ENCODE results near the gene PLEKHB2.
"Not testable (repeated sequence)": the region's sequence is repeated elsewhere in the genome, so short reads cannot be mapped to it uniquely, and the experiment has no call there.

PLEKHB2 gene

DNA sequence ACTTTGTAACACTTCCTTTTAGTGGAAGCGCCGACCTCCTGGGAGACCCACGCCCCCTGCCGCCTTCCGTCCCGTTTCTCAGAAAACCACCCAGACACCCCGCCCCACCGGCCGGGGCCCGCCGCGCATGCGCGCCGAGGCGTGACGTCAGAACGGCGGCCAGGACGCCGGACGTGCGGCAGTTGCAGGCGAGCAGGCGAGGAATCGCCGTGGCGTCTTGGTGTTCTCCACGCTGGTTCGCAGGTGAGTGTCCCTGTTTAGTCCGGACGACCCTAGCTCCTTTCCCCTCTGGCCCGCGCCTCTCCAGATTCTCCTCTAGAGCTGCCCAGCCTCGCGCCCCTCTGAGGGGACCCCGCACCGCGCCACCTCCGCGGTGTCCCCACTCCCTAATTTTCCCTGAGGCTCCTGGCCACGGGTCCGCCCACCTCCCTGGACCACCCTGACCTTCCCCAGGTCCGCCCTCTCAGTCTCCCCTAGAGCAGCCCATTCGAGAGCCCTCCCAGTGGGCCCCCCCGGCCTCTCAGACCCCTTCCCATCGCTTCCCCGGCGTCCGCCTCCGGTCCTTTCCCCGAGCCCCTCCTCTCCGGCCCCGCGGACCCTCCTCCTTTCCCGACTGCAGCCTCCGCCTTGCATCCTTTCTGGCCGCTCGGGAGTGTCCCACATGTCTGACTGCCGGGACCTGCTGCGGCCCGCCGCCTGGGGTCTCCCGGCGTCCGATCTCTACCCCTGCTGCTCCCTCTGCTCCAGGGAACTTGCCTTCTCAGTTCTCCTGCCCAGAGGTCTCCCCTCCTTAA, at the start of gene PLEKHB2:
Gene PLEKHB2 (plus strand): TSS at position 181 of the 794 bp plus-strand sequence. CDS start 15,606 bp downstream, outside the sequence.
- peak; percentile 91 for DNase-seq (ENCODE audit: low spot score)

DNA sequence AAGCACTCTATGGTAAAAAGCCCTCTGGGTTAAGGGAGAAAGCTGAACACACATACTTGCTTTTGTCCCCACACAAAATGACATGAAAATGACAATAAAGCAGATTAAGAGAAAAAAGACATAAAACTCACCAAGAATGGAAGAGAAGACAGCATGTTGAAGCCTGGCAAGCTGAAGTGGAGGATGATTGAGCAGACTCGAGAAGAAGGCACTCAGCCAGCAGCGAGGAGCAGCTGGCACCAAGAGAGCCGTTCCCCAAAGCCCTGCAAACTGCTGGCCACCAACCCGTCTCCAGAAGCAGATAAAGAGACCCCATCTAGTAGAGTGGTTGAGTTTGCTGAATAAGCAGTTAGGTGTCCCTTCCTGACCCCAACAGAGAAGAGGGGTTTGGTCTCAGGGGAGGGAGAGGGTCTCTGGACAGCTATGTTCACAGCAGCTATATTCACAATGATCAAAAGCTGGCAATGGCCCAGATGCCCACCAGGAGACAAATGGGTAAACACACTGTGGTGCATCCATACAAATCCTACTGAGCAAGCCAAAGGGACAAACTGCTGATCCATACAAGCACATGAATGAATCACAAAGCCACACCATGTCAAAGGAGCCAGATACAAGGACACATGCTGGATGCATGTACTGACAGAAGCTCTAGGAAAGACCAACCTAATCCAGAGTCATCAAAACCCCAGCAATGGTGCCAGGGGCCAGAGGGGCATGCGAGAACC, 48.8 kb upstream of the PLEKHB2 start:
- no peak for DNase-seq (ENCODE audit: low spot score)

- DNase-seq (ENCODE audit: low spot score): no peak
Observed at GRCh38 chr2:131056932-131057287, 48.2 kb upstream of the PLEKHB2 start.

DNA sequence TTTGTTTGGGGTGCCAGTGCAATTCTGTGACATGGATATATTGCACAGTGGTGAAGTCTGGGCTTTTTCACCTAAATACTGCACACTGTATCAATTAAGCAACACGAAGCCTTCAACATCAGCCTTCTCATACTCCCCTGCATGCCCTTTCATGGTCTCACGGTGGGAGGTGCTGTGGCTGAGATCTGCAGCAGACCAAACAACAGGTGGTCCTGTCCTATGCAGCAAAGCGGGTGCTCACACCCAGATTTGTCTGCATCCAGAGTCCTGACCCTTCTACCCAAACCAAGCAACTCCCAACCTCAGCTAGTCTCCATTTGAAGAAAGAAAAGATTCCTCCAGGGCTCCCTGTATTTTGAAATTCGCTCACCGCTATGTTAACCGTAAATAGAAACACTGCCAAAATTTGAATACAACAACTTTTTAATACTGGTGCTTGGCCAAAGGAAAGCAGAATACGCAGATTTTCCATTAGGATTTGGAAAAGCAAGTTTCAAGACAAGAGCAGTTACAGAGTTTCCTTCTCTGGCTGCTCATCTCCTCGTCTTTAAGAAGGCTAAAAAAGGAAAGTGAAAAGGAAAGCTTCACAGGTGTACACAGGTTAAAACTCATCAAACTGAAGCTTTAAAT, 46.8 kb upstream of the PLEKHB2 start:
- no peak for DNase-seq (ENCODE audit: low spot score)

DNA sequence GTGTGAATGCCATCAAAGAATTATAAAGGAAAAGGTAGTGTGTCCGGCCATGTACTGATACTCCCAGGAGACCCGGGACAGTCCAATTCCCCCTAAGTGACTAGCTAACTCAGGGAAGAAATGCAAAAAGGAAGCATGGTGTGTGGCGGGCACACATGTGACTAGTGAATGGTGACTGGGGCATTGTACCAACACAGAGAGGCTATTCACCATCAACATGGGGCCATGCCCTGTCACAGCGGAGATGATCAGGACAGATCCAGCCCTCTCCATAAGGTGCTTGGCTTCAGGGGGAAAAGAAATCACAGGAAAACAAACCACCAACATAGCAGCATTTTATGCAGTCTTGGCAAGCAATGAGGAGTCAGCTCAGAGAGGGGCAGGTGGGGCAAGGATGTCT, 46.2 kb upstream of the PLEKHB2 start:
- no peak for DNase-seq (ENCODE audit: low spot score)

DNA sequence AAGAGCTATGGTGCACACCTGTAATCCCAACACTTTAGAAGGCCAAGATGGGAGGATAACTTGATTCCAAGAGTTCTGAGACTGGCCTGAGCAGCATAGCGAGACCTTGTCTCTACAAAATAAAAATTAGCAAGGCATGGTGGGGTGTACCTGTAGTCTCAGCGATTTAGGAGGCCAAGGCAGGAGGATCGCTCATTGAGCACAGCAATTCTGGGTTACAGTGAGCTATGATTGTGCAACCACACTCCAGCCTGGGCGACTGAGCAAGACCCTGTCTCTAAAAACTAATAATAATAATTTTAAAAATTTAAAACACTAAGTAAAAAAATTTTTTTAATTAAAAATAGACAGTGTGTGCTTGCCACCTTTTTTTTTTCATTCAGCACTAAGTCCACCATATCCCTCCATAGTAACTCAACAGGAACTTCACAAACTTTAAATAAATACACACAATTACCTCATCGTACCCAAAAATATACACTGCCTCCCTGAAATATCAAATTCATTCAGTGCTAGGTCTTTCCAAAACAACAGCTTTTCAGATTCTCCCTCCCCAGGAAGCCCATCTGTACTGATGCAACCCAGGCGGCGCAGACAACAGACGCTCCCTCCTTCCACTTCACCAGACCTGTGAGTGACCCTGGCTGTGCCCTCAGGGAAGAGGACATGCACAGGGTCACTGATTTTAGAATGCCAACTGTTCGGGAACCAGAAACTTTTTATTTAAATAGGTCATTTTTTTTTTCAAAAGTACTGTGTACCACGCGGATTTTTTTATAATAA, 41.4 kb upstream of the PLEKHB2 start:
- no peak for DNase-seq (ENCODE audit: low spot score)

DNA sequence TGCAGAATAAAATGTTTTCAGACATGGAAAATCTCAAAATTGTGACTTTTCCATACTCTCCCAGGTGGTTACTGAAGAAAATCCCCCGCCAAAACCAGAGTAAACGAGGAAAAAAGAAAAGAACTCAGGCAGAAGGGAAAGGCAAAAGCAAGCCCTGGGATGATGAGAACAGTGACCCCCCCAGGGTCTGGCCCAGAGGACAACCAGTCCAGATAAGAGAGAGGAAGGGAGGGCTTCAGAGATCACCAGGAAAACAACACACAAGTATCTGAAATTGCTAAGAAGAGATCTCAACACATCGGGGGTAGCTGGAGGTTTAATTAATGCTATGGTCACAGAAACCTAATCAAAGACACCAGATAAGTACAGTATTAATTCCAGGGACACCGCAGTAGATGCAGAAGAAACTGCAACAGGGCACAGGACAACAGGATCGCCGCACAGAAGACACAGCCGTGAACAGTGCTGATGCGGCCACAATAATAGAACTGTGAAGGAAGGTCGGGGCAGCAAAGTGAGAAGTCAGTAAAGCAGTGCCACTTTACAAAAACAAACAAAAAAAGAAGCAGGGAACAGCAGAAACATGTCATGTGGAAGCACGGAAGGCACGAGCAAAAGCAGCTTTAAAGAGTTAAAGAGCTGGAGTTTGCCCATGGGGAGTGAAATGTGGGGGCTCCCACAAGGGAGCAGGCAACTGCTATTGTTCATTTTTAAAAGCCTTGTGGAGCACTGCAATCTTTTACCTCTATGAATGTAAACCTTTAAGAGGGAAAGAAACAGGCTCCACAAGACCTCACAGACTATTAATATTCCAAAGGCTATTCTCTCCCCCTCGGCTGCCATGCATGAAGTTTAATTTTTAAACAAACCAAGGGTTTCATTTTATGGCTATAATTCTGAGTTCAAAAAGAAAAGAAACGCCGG, 40.3 kb upstream of the PLEKHB2 start:
- DNase-seq (ENCODE audit: low spot score): no peak

- no peak for DNase-seq (ENCODE audit: low spot score)
Observed at GRCh38 chr2:131067465-131068125, 37.5 kb upstream of the PLEKHB2 start.

DNA sequence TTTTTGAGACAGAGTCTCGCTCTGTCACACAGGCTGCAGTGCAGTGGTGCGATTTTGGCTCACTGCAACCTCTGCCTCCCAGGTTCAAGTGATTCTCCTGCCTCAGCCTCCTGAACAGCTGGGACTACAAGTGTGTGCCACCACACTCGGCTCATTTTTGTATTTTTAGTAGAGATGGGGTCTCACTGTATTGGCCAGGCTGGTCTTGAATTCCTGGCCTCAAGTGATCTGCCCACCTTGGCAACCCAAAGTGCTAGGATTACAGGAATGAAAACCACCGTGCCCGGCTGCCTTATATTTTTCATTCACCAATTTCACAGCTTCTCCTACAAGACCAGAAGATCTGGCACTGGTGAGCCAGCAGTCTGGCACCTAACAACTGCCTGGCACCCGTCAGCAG, 37.0 kb upstream of the PLEKHB2 start:
- DNase-seq (ENCODE audit: low spot score): not testable (repeated sequence)

- DNase-seq (ENCODE audit: low spot score): not testable (repeated sequence)
Observed at GRCh38 chr2:131075578-131075977, 29.6 kb upstream of the PLEKHB2 start.

- DNase-seq (ENCODE audit: low spot score): no peak
Observed at GRCh38 chr2:131076707-131077106, 28.4 kb upstream of the PLEKHB2 start.

DNA sequence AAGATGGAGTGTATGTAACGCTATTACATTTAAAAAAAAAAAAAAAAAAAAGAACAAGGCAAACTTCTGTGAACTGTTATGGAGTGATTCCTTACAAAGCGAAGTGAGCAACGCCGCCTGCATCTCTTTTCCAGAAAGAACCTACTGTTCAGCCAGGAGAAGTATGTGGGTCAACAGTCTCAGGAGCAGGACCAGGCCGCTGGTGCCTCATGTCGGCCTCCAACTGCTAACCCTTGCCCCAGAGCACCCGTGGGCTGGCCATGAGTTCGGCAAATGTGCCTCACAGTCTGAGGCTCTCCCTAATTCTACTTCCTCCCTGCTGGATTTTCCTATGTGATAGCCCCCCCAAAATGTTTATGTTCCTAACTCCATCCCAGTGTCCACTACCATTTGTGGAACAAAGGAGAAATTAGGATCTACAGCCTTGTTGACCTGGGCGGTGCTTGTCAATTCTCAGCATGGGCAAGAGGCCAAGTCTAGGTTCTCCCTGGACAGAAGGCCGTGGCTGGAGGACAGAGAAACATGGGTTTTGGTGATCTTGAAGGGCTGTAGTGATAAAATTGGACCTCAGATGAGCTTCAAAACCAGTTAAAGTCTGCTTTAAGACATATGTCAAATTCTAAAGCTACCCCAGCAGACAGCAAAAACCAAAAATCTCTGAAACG, 27.8 kb upstream of the PLEKHB2 start:
- no peak for DNase-seq (ENCODE audit: low spot score)

GRCh38 chr2:131077966-131078365, 27.2 kb upstream of the PLEKHB2 start:
- no peak for DNase-seq (ENCODE audit: low spot score)

DNA sequence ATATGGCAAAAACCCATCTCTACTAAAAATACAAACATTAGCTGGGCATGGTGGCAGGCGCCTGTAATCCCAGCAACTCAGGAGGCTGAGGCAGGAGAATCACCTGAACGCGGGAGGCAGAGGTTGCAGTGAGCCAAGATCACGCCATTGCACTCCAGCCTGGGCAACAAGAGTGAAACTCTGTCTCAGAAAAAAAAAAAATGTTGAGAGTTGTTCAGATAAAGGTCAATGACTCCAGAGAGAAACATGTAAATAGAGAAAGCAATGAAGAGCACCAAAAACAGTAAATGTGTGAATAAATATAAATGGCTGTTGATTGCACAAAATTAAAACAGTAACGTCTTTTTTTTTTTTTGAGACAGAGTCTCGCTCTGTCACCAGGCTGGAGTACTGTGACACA, 25.2 kb upstream of the PLEKHB2 start:
- not testable (repeated sequence) for DNase-seq (ENCODE audit: low spot score)

DNA sequence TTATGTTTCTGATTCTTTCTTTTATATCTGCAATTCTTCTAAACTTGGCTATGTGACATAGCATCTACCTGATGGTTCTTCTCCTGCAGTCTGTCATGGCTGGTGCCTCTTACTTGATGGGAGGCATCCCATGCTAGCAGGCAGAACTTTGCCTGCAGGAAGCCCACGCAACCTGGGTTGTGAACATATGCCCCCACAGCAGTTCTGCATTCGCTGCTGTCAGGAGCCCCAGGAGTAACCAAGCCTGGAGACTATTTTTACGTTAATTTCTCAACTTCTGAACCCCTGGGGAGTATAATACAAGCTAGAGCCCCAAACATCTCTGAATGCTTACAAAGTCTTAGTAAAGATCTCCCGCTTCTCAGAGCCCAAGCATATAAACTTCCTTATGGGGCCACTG, 23.9 kb upstream of the PLEKHB2 start:
- DNase-seq (ENCODE audit: low spot score): no peak

GRCh38 chr2:131085646-131086045, 19.5 kb upstream of the PLEKHB2 start:
- DNase-seq (ENCODE audit: low spot score): no peak

DNA sequence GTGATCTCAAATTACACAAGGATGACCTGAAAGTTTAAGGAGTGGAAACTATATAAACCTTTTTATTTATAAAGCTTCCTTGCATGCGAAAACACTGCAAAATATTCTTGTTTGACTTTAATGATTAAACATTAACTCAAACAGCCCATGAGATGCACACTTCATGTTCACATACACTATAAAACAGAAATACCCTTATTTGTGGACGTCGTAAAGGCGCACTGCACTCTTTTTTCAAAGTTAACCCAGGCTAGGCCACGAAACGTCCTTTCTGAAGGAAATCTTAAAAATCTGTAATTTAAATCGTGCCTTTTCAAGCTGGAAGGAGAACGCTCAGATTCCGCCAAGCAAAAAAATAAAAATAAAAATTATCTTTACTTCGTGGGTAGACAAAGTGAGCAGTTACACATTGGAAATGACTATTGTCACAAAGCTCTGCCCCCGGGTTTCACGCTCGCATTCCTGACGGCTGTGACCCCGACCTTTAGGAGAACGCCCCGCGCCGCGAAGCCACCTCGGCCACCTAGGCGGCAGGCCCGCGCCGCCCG, 12.6 kb upstream of the PLEKHB2 start:
- no peak for DNase-seq (ENCODE audit: low spot score)

- DNase-seq (ENCODE audit: low spot score): peak; percentile 83
Observed at GRCh38 chr2:131093006-131093695, 12.0 kb upstream of the PLEKHB2 start, which contains the start of gene FAM168B. Gene FAM168B, minus strand, starts transcription at chr2:131093460. Its CDS starts 10,814 bp downstream, at chr2:131082646.

All from CD4-positive, alpha-beta T cell treated with Interleukin-6 at 100 ng/mL for 8 hours (primary cell).